PFSK-1 (cell line): ENCODE measurements around the gene OR4D2.

Source experiments
- FOXP2 ChIP-seq: optimal IDR thresholded peaks from 2 replicates; pipeline ENCODE3; 2011; ENCODE audit warnings: borderline replicate concordance, control low read depth, inconsistent platforms; ENCODE audit not compliant: insufficient read depth; ENCODE audit errors: extremely low read length, extremely low read depth
- POLR2AphosphoS5 ChIP-seq: IDR thresholded peaks from 2 replicates; pipeline ENCODE4 v1.6.1; 2012; ENCODE audit warnings: low read depth, mild to moderate bottlenecking, control low read depth, low read length, moderate library complexity

DNA sequence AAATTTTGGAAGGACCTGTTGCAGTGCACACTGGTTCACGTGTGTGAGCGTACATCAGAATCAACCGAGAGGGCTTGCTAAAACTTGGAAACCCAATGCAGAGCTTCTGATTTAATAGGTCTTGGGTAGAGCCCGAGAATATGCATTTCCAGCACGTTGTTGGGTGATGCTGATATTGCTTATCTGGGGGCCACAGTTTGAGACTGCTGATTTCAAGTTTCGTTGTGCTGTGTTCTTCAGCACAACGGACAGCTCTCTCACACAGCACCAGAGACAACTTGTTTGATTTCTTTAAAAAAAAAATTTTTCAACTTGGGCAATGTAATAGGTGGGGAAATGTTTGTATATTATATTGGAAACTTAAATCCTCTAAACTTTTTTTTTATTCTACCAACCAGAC is 9.4 kb downstream of the OR4D2 start:
- no peak for TF ChIP-seq POLR2AphosphoS5
- TF ChIP-seq FOXP2: no peak
